UCSD-AML1 (cell line): ENCODE data around the gene PAEP.
"Not testable (repeated sequence)": the region's sequence is repeated elsewhere in the genome, so short reads cannot be mapped to it uniquely, and the experiment has no call there.

Experiments
- DNase-seq: peaks from one replicate; lab custom pipeline; 2025; ENCODE audit not compliant: unreplicated experiment; lab: John Stamatoyannopoulos, UW

PAEP gene

GRCh38 chr9:135525241-135526088 is 36.1 kb upstream of the PAEP start:
- no peak for DNase-seq

GRCh38 chr9:135526089-135526729 is 35.3 kb upstream of the PAEP start:
- DNase-seq: no peak

- DNase-seq: no peak
Measured at GRCh38 chr9:135526730-135527571, 34.6 kb upstream of the PAEP start.

GRCh38 chr9:135528842-135529435 is 32.6 kb upstream of the PAEP start:
- not testable (repeated sequence) for DNase-seq

- no peak for DNase-seq
Measured at GRCh38 chr9:135530146-135530545, 31.4 kb upstream of the PAEP start.

GRCh38 chr9:135531096-135531495 is 30.5 kb upstream of the PAEP start:
- DNase-seq: no peak

- no peak for DNase-seq
Measured at GRCh38 chr9:135533113-135533512, 28.4 kb upstream of the PAEP start.

GRCh38 chr9:135533674-135534073 is 27.9 kb upstream of the PAEP start:
- no peak for DNase-seq

GRCh38 chr9:135534192-135534711 is 27.3 kb upstream of the PAEP start:
- DNase-seq: not testable (repeated sequence)

- DNase-seq: not testable (repeated sequence)
Measured at GRCh38 chr9:135534826-135535225, 26.7 kb upstream of the PAEP start.

GRCh38 chr9:135535631-135536030 is 25.9 kb upstream of the PAEP start:
- not testable (repeated sequence) for DNase-seq

GRCh38 chr9:135536216-135536615 is 25.3 kb upstream of the PAEP start:
- no peak for DNase-seq

GRCh38 chr9:135543262-135543894 is 18.2 kb upstream of the PAEP start:
- not testable (repeated sequence) for DNase-seq

GRCh38 chr9:135544981-135545635 is 16.4 kb upstream of the PAEP start:
- DNase-seq: no peak

- DNase-seq: not testable (repeated sequence)
Measured at GRCh38 chr9:135545646-135546176, 15.8 kb upstream of the PAEP start, which contains the start of gene OBP2A. Gene OBP2A (plus strand): TSS chr9:135546126. CDS start chr9:135546181, 55 bp downstream.

GRCh38 chr9:135546792-135547617 is 14.6 kb upstream of the PAEP start:
- not testable (repeated sequence) for DNase-seq

- DNase-seq: no peak
Measured at GRCh38 chr9:135547756-135548736, 13.5 kb upstream of the PAEP start.
